ENCODE results near the gene TUBGCP4. TPM values are rescaled to one million over a fixed set of nuclear protein-coding genes. Genes with fewer than 3 reads are reported as not detected.

TUBGCP4 gene
- 8.8 and 10.5 TPM in 2 replicates for total RNA-seq

- H3K4me3 ChIP-seq (ENCODE audit: insufficient read depth, low read length) = peak within 1 kb of the TSS; percentile 96
- peak; percentile 97 for DNase-seq (ENCODE audit: insufficient read length, low spot score, missing footprints)
- H3K79me2 ChIP-seq (ENCODE audit: insufficient read depth, low read length) = peaks cover 48% of the 10 kb centered on the region
- H4K20me1 ChIP-seq (ENCODE audit: insufficient read depth, low read length) = peaks cover 10% of the 10 kb centered on the region
- H3K27ac ChIP-seq (ENCODE audit: low read depth, low read length) = peak within 1 kb of the TSS; percentile 48
- H3K36me3 ChIP-seq (ENCODE audit: insufficient read depth, low read length) = peaks cover 12% of the 10 kb centered on the region
- peaks cover 17% of the 10 kb centered on the region for H3K4me1 ChIP-seq (ENCODE audit: insufficient read depth, low read length)
- H3K4me2 ChIP-seq (ENCODE audit: insufficient read depth, low read length) = peak within 1 kb of the TSS; percentile 93
- H3K27me3 ChIP-seq (ENCODE audit: insufficient read depth, low read length) = no peaks in the 10 kb centered on the region
- peak; percentile 9 for TF ChIP-seq CTCF (IDR thresholded peaks at IDR 0.05; ENCODE audit: extremely low read depth, low read depth, low read length)
- H3K9me3 ChIP-seq (ENCODE audit: low read depth, low read length) = no peaks in the 10 kb centered on the region
- H2AFZ ChIP-seq (ENCODE audit: low read length) = peak within 1 kb of the TSS; percentile 98
Observed at GRCh38 chr15:43370975-43371974, at the start of gene TUBGCP4, which contains the start of gene ZSCAN29. TUBGCP4 (plus strand) TSS chr15:43371101; CDS start chr15:43371355, 254 bp downstream. ZSCAN29 (minus strand) TSS chr15:43371043; CDS start chr15:43369913, 1,130 bp downstream.

- Histone ChIP-seq H3K9me3 (ENCODE audit: low read depth, low read length) (no peaks in the 10 kb centered on the region), H3K79me2 (ENCODE audit: insufficient read depth, low read length) (peaks cover 17% of the 10 kb centered on the region), H3K4me1 (ENCODE audit: insufficient read depth, low read length) (peaks cover 14% of the 10 kb centered on the region), H3K27me3 (ENCODE audit: insufficient read depth, low read length) (peaks cover 7% of the 10 kb centered on the region), H3K36me3 (ENCODE audit: insufficient read depth, low read length) (no peaks in the 10 kb centered on the region), H3K4me2 (ENCODE audit: insufficient read depth, low read length) (no peak overlapping the region), H2AFZ (ENCODE audit: low read length) (no peak overlapping the region), H3K4me3 (ENCODE audit: insufficient read depth, low read length) (no peak overlapping the region), H4K20me1 (ENCODE audit: insufficient read depth, low read length) (peaks cover 11% of the 10 kb centered on the region), H3K27ac (ENCODE audit: low read depth, low read length) (no peak overlapping the region)
- no peak for DNase-seq (ENCODE audit: insufficient read length, low spot score, missing footprints)
- no peak for TF ChIP-seq CTCF (IDR thresholded peaks at IDR 0.05; ENCODE audit: extremely low read depth, low read depth, low read length)
Observed at GRCh38 chr15:43325039-43325684, 45.7 kb upstream of the TUBGCP4 start.

- peak overlapping the region; percentile 95 for H2AFZ ChIP-seq (ENCODE audit: low read length)
- H3K27me3 ChIP-seq (ENCODE audit: insufficient read depth, low read length) = no peaks in the 10 kb centered on the region
- peaks cover 17% of the 10 kb centered on the region for H3K79me2 ChIP-seq (ENCODE audit: insufficient read depth, low read length)
- peak; percentile 62 for DNase-seq (ENCODE audit: insufficient read length, low spot score, missing footprints)
- H3K4me3 ChIP-seq (ENCODE audit: insufficient read depth, low read length) = peak overlapping the region; percentile 80
- TF ChIP-seq CTCF (IDR thresholded peaks at IDR 0.05; ENCODE audit: extremely low read depth, low read depth, low read length) = no peak
- no peaks in the 10 kb centered on the region for H3K9me3 ChIP-seq (ENCODE audit: low read depth, low read length)
- peak overlapping the region; percentile 89 for H3K27ac ChIP-seq (ENCODE audit: low read depth, low read length)
- H3K36me3 ChIP-seq (ENCODE audit: insufficient read depth, low read length) = no peaks in the 10 kb centered on the region
- H3K4me2 ChIP-seq (ENCODE audit: insufficient read depth, low read length) = peak overlapping the region; percentile 91
- peaks cover 18% of the 10 kb centered on the region for H3K4me1 ChIP-seq (ENCODE audit: insufficient read depth, low read length)
- peaks cover 11% of the 10 kb centered on the region for H4K20me1 ChIP-seq (ENCODE audit: insufficient read depth, low read length)
Observed at GRCh38 chr15:43329217-43329959, 41.5 kb upstream of the TUBGCP4 start.
